Activated T-cell treated with anti-CD3 and anti-CD28 coated beads for 24 hours (primary cell): ENCODE data around the gene SIM2.

Experiments
- DNase-seq: peaks from one replicate; pipeline ENCODE4 v3.0.0-alpha.2; 2020; ENCODE audit warnings: low read depth

SIM2 gene

DNA sequence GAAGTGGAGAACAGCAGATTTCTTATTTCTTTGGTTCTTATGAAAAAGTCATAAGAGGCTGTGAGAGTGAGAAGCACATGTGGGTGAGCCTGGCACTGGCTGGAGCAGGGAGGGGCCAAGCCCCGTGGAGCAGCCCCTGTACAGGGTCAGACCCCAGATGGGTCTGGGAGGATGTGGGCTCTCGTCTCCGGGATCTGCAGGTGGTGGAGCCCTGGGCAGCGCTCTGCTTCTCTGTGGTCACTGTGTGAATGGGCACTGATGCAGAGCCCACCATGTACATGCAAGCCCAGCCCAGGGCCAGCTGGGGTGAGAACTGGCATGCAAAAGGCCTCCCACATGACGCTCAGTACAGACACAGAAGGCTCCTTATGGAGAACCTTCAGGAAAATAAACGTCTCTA, 67.6 kb downstream of the SIM2 start:
- DNase-seq, result no peak

DNA sequence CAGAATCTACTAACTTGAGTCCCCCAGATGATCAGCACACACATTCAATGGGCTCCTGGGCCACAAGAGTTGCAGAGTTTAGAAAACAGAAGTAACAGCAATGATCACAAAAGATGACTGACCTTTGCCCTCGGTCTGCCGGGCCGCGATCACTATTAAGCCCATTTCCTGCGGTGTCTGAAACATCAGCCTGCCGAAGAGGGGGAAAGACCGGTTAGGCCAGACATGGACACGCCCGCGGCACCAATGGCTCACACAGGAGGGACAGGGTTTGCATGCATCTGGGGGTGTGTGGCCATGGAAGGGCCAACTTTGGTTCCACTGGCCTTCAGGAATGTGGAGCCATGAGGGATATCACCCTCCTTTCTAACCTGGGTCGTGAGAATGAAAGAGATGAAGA, 68.2 kb downstream of the SIM2 start:
- no peak for DNase-seq

DNA sequence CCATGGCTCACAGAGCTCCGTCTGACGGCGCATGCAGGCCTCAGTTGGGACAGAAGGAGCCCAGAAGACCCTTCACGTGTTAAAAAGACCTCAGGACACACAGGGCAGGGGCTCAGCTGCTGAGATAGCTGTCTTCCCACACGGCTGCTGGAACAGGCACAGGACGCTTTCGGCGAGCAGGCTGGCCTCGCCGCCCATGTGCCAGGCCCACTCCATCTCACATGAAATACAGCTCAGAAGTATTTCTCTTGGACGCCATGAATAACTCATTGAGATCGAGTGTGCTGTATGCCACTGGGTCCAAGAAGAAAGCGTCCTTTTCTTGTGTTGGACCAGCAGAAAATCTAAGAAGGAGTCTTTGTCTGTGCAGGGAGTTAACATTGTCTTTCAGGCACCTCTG, 69.6 kb downstream of the SIM2 start:
- DNase-seq, result no peak

DNA sequence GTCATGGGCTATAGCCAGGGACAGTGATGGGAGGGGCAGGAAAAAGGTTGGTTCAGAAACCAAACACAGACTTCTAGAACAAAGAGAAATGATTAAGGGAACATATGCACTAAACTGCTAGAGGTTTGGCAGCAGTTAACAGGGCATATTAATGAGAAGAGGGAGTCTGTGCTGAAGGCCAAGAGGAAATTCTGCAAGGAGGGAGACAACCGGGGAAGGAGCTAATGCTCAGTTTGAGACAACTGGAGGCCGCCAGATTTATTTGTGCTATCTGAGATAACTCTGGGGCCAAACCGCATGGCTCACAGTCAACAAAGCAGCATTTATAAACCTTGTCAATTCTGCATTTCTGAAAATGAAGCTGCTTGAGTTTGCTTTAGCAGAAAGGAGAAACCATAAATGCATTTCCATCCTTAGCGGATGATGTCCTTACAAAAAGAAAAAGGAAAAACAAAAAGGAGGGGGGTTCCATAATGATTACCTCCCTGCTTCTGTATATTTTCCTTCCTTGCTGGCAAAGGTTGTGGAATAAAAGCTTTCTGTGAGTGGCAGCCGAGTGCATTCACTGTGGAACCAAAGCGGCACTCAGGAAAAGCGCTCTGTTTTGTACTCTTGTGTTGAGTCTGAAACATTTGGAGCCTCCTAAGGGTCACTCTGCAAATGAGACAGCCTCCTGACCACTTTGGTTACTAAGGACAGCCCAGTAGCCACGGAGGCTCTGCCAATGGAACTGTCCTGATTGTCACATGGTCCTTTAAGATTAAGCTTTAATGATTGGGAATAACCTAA, 70.3 kb downstream of the SIM2 start:
- DNase-seq, result no peak

DNA sequence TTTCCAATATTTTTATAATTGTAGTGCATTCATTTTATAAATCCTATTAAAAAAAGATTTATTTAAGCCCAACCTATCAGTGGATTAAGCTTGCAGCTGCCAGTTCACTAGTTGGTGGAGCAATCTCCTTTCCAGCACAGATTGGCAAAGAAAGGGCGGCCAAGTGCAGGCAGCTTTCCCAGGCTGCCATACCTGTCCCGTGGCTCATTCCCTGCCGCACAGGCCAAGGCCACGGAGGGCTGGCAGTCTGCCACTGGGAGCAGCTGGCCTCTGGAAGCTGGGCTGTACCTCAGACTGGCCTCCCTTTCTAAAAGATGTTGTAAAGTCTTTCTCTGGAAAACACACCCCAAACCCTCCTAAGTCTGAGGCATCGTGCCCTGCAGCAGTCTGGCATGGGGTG, 74.2 kb downstream of the SIM2 start:
- DNase-seq, result no peak

DNA sequence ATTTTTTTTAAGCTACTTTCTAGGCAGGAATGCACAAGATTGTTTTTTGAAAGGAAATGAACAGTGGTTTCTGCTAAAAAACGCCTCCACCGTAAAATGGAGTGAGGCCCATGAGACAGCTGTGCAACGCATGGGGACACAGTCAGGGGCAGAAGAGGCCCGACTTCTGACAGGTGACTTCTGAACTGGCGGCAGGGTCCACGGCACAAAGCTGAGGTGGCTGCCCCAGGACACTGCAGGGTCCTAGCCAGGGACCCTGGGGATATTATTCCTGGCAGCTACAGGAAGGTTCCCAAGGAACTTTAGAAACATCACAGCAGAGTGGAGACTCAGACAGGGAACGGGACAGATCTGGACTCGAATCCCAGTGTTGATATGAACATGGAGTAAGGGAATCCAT, 75.1 kb downstream of the SIM2 start:
- no peak for DNase-seq

DNA sequence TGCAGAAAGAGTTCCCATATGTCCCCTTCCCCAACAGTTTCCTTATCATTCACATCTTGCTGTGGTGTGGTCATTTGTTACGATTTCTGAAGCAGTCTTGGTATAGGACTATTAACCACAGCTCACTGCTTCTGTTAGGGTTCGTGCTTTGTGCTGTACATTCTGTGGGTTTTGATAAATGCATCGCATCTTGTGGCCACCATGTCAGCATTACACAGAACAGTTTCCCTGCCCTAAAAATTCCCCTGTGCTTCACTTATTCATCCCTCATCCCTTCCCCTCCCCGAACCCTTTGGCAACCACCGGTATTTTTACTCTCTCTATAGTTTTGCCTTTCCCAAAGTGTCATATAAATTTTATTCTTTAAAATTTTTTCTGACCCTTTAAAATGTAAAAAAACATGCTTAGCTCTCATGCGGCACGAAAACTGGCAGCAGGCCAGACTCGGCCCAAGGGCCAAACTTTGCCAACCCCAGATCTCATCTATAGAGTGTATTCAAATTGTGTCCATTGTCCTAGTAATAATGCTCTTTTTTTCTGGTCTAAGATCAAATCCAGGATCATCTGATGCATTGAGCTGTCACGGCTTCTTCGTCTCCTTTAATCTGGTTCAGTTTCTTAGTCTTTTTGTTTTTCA, 78.2 kb downstream of the SIM2 start:
- no peak for DNase-seq

DNA sequence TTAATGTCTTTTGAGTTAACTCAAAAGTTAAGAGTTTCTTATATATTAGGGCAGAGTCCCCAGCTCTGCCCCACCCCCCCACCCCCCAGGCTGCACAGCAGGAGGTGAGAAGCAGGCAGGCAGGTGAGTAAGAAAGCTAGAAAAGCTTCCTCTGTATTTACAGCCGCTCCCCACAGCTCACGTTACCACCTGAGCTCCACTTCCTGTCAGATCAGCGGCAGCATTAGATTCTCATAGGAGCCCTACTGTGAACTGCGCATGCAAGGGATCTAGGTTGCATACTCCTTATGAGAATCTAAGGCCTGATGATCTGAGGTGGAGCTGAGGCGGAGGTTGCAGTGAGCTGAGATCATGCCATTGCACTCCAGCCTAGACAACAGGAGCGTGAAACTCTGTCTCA, 81.9 kb downstream of the SIM2 start:
- DNase-seq, result no peak

DNA sequence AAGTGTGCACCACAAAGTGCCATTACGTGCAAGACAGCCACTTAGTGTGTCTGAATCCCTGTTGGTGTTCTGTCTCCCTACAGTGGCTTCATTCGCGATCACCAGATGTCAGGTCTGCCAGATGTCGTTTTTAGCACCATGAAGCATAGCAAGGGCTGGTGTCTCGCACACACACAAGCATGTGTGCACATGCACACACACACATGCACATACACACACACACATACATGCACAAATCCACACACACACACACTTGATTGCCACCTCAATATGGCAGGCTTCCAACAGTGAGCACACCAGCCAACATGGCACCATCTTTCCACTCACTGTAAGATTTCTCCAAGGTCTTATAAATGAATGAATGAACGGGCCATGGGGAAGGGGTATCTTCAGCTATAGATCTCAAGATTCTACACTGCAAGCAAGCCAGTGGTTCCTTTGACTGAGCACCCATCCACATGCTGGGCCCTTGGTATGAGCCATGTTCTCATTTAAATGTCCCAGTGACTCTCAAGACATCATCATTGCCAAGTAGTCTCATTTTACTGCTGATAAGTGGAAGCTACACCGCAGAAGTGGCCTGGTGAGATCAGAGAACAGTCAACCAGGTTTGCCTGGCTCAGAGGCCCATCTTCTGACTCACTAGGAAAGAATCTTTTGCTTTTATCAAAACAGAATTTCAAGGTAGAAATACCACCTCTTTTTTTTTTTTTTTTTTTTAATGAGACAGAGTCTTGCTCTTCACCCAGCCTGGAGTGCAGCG, 84.9 kb downstream of the SIM2 start:
- no peak for DNase-seq

DNA sequence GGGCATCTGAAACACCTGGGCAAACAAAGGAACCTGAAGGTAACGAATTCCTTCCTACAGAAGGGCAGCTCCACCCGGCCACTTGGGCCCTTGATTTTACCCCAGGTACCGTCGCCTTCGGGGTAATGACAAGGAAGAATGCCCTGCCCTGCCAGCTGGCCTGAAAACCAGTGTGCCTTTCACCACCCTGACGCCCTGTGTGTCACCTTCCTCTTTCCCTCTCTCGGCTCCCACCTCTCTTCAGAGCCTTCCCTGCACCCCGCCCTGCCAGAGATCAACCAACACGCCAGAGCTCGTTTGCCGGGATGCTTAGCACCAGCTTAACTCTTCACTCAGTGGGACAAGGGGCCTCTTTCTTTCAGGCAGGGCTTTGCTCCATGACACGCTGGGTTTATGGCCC, 86.0 kb downstream of the SIM2 start:
- DNase-seq, result no peak

DNA sequence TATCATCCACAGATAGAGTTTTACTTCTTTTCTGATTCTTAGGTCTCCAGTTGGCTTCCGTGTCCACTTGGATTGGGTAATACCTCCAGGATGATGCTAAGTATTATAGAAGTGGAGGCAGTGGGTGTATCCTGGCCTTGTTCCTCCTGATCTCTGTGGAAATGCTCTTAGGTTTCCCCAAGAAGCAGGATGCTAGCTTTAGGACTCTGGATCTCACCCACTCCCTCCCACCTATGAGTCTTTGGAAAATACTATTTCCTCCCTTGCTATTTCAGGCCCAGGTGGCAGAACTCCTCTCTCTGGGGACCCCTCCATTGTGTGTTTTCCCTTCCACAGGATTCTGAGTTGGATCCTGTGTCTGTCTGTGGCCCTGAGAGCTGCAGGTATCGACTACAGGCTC, 86.7 kb downstream of the SIM2 start:
- no peak for DNase-seq

DNA sequence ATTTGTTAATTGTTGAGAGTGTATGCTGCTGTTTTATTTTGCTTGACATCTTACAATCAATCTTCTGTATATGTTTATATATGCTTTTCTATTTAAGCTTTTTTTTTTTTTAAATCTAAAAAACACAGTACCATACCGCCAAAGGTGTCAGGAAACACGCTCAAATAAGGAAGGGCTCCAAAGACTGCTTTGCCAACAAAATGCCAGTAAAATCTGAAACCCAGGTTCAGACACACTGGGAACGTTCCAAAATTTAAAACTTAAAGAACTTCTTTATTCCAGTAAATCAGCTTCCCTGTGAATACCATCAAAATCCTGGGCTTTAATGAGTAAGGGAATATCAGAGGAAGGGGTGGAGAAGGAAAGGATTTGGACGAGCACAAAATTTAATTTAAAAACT, 87.3 kb downstream of the SIM2 start:
- no peak for DNase-seq

DNA sequence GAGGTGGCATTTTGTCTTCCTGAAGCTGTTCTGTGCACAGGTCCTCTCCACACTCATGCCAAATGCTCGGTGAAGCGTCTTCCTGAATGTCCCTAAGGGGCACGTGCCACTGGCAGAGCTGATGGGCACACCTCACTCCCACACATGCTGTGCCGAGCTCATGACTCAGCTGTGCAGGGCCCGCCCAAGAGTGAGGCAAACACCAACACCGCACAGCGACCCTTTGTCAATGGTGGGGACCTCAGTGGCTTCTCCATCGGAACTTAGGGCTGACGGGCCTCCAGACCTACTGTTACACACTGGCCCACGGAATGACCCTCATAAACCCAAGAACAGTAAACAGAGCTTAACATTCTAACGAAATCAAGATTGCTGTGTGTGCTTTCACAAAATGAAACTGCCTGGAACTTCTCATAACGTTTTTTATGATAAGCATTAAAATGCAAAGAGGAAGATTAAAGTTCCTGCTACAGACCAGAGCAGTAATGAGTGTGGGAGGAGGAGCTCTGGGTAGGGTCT, 89.3 kb downstream of the SIM2 start:
- no peak for DNase-seq

DNA sequence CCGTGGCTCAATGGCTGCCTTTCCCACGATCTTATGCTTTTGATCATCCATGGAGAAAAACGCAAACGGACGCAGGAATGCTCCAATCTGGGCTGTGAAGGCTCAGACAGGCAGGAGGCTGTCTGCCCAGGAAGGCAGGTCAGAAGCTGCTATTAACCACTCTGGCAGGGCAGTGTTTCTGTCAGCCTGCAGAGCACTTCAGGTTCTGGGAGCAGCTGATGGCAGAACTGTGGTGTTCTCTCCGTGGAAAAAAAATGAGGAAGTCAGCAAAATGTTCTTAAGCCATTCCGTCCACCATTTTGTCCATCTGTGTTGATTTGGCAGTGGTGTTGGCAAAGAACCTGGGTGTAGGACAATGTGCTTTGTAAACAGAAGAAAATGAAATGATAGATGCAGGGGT, 91.7 kb downstream of the SIM2 start:
- DNase-seq, result no peak

DNA sequence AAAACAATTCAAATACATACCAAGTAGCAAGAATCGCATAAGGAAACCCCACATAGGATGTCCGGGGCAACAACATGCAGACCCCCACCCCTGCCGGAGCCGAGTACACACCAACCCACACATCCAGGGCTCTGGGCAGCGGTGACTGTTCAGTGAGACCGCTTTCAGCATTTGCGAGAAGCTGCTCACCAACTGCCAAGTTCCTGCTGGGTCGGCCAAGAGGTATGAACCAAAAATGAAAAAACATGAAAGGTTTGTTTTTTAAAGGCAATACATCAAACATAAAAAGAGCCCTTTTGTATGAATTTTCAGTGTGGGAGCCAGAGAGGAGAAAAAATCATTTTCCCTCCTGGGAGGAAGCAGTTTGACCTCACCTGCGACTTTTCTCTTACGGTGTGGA, 92.3 kb downstream of the SIM2 start:
- DNase-seq, result no peak

DNA sequence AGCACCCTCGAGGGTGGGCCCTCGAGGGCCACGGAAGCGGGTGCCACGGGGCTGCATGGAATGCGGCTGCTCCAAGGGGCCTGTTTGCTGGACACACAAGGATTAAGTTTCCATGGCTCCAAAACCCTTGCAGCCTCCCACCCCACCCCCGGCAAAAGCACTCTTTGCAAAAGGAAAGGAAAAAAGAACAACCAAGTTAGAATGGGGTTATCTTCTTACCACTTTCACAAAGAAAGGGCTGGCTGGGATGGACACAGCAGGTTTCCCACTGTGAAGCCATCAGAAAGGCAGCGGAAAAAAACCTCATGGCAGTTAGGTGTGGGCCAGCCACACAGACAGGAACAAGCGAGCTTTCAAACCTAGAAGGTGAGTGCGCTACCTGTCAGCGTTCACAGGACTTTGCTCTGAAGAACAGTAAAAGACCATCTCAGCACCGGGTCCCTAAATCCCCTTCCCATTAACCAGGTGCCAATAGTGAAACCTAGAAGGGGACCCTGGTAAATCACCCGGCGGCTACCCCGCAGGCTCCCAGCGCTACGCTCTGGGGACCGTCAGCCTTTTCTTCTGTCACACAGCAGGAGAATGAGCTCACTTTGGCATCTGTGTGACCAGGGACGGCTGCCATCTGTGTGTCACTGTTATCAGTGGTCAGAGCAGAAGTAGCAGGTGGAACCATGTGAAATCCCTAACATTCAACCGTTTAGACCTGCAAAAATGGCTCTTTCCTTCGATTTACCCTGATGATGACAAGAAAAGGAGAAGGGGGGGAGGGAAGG, 93.0 kb downstream of the SIM2 start:
- no peak for DNase-seq

DNA sequence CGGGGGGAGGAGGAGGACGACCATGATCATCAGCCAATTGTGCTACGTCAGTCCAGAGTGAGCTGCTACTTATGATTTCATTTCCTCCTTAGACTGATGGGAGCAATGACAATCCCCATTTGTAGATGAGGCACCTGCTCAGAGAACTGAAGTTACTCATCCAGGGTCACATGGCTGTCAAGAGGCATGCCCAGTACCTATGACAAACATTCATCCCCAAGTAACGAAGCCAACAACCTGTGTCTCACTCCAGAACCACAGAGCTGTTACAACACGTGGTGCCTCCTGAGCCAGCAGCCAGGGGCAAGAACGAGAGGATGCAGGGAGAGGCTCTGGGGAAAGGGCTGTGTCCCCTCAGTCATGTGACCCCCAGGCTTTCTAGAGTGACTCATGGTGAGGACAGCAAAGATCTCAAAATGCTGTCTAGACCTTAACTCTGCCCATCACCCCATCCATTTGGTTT, 93.6 kb downstream of the SIM2 start:
- no peak for DNase-seq

DNA sequence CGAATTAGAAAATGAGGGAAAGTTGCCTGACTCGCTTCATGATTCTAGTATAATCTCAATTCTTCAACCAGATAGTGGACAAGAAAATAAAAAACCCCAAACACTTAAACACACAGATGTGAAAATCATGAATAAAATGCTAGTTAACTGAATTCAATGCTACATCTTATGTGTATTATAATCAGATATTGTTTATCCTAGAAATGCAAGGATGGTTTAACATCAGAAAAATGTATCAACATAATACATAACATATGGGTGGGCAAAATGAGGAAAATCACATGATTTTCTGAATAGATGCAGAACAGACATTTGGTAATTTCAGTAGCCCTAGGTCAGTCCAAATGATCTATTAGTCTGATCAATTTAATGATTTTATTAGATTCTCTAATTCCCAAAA, 97.2 kb downstream of the SIM2 start:
- DNase-seq, result no peak

DNA sequence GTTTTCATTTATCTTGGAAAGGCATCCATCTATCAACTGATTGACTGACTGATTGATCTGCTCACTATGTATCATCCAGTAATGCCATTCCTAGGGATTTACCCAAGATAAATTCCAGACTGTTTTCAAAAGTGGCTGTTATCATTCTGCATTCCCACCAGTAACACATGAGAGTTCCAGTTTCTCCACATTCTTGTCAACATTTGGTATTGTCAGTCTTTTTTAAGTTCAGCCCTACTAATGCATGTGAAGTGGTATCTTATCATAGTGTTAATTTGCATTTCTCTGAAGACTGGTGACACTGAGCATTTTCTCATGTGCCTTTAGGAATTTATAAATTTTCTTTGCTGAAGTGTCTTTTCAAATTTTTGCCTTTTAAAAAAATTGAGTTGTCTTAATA, 99.6 kb downstream of the SIM2 start:
- DNase-seq, result no peak
